Central memory CD4-positive, alpha-beta T cell (primary cell): Measurements from ENCODE around the gene RNASE11.
"Not testable (repeated sequence)": the region's sequence is repeated elsewhere in the genome, so short reads cannot be mapped to it uniquely, and the experiment has no call there.

Experiments
- DNase-seq: peaks from one replicate; pipeline ENCODE4 v3.0.0; 2022

Gene RNASE11

GRCh38 chr14:20578784-20579502 lies 8.9 kb downstream of the RNASE11 start:
- DNase-seq = no peak

- no peak for DNase-seq
Observed at GRCh38 chr14:20578325-20578724, 9.5 kb downstream of the RNASE11 start.

- DNase-seq = not testable (repeated sequence)
Observed at GRCh38 chr14:20572382-20572990, 15.3 kb downstream of the RNASE11 start.

- not testable (repeated sequence) for DNase-seq
Observed at GRCh38 chr14:20570720-20571119, 17.1 kb downstream of the RNASE11 start.

GRCh38 chr14:20569865-20570264 lies 17.9 kb downstream of the RNASE11 start:
- not testable (repeated sequence) for DNase-seq

GRCh38 chr14:20569066-20569465 lies 18.7 kb downstream of the RNASE11 start:
- no peak for DNase-seq

GRCh38 chr14:20568393-20568792 lies 19.4 kb downstream of the RNASE11 start:
- DNase-seq = no peak

- DNase-seq = not testable (repeated sequence)
Observed at GRCh38 chr14:20567199-20567598, 20.6 kb downstream of the RNASE11 start.

- no peak for DNase-seq
Observed at GRCh38 chr14:20564501-20564997, 23.3 kb downstream of the RNASE11 start.

- no peak for DNase-seq
Observed at GRCh38 chr14:20563971-20564370, 23.8 kb downstream of the RNASE11 start.

GRCh38 chr14:20560961-20561360 lies 26.8 kb downstream of the RNASE11 start, which contains the start of gene RNASE9:
Gene RNASE9, minus strand, starts transcription at chr14:20561047.
- no peak for DNase-seq

GRCh38 chr14:20559461-20559904 lies 28.3 kb downstream of the RNASE11 start:
- no peak for DNase-seq

GRCh38 chr14:20557212-20557542 lies 30.6 kb downstream of the RNASE11 start:
- DNase-seq = no peak

- DNase-seq = no peak
Observed at GRCh38 chr14:20556500-20557211, 31.1 kb downstream of the RNASE11 start.

- DNase-seq = no peak
Observed at GRCh38 chr14:20555845-20556244, 32.0 kb downstream of the RNASE11 start.

GRCh38 chr14:20553024-20553423 lies 34.8 kb downstream of the RNASE11 start:
- DNase-seq = no peak

GRCh38 chr14:20551606-20552005 lies 36.2 kb downstream of the RNASE11 start:
- DNase-seq = no peak

GRCh38 chr14:20550926-20551325 lies 36.9 kb downstream of the RNASE11 start:
- DNase-seq = no peak

- DNase-seq = no peak
Observed at GRCh38 chr14:20548414-20549158, 39.2 kb downstream of the RNASE11 start.

- no peak for DNase-seq
Observed at GRCh38 chr14:20546877-20547276, 40.9 kb downstream of the RNASE11 start.

GRCh38 chr14:20539906-20540305 lies 47.9 kb downstream of the RNASE11 start:
- no peak for DNase-seq
